ENCODE measurements around the gene CHPT1. TPM values are rescaled to one million over a fixed set of nuclear protein-coding genes. Genes with fewer than 3 reads are reported as not detected.

Gene CHPT1
- total RNA-seq, 2 experiments from 2014 or later = 13.3 to 16.2 TPM

- POLR2A ChIA-PET = no interaction called here
- H3K27ac Mint-ChIP-seq = no peak overlapping the region
- no peaks in the 10 kb centered on the region for H3K36me3 Mint-ChIP-seq
- H3K9me3 Mint-ChIP-seq = no peaks in the 10 kb centered on the region
- DNase-seq = no peak
- peaks cover 3% of the 10 kb centered on the region for H3K27me3 Mint-ChIP-seq
- H3K4me3 Mint-ChIP-seq = no peak overlapping the region
- H3K4me1 Mint-ChIP-seq = peaks cover 14% of the 10 kb centered on the region
- ATAC-seq (ENCODE audit: low read depth) = no peak
These were observed 3.1 kb upstream of the CHPT1 start for GRCh38 chr12:101694297-101694848.

DNA sequence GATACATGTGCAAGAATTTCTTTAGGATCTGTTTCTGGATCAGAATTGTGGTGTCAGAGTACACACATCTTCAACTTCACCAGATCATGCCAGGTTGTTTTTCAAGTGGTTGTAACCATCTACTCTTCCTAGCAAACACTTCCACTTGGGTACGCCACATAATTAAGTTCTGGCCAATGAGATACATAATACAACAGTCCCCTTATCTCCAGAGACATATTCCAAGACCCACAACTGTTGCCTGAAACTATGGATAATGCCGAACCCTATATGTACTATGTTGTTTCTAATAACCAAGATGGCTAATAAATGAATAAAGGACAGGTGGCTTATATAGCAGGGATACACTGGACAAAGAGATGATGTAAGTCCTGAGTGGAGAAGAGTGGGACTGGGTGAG is 2.5 kb upstream of the CHPT1 start:
- no peak for ATAC-seq (ENCODE audit: low read depth)
- H3K27me3 Mint-ChIP-seq = peaks cover 2% of the 10 kb centered on the region

DNA sequence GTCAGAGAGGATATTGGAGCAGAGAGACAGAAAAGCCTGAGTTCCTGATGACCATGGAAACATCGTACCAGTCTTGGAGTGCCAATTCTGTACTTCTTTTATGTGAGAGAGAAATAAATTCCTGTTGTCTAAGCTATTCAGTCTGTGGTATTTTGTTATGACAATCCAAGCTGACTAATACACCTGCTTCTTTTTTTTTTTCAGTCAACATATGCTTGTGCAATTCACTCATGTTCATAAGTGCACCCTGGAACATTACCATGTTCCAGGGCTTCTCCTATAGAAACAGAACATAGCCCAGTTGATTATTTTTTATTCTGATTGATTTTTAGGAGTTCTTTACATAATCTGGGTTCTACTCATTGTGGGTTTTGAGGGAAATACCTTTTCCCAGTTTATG is 1.7 kb upstream of the CHPT1 start:
- no peak overlapping the region for H3K4me3 Mint-ChIP-seq
- H3K36me3 Mint-ChIP-seq = no peaks in the 10 kb centered on the region
- peaks cover 21% of the 10 kb centered on the region for H3K4me1 Mint-ChIP-seq
- DNase-seq (no peak), ATAC-seq (ENCODE audit: low read depth) (no peak)
- no peak overlapping the region for H3K27ac Mint-ChIP-seq
- no peaks in the 10 kb centered on the region for H3K9me3 Mint-ChIP-seq
- POLR2A ChIA-PET = no interaction called here
- H3K27me3 Mint-ChIP-seq = peaks cover 2% of the 10 kb centered on the region

More for the DNA sequence above, 2.5 kb upstream of the CHPT1 start:
- Mint-ChIP-seq H3K4me3 (no peak overlapping the region), H3K27ac (no peak overlapping the region), H3K9me3 (no peaks in the 10 kb centered on the region), H3K36me3 (no peaks in the 10 kb centered on the region), H3K4me1 (peaks cover 17% of the 10 kb centered on the region)
- DNase-seq = no peak
- POLR2A ChIA-PET = no interaction called here

DNA sequence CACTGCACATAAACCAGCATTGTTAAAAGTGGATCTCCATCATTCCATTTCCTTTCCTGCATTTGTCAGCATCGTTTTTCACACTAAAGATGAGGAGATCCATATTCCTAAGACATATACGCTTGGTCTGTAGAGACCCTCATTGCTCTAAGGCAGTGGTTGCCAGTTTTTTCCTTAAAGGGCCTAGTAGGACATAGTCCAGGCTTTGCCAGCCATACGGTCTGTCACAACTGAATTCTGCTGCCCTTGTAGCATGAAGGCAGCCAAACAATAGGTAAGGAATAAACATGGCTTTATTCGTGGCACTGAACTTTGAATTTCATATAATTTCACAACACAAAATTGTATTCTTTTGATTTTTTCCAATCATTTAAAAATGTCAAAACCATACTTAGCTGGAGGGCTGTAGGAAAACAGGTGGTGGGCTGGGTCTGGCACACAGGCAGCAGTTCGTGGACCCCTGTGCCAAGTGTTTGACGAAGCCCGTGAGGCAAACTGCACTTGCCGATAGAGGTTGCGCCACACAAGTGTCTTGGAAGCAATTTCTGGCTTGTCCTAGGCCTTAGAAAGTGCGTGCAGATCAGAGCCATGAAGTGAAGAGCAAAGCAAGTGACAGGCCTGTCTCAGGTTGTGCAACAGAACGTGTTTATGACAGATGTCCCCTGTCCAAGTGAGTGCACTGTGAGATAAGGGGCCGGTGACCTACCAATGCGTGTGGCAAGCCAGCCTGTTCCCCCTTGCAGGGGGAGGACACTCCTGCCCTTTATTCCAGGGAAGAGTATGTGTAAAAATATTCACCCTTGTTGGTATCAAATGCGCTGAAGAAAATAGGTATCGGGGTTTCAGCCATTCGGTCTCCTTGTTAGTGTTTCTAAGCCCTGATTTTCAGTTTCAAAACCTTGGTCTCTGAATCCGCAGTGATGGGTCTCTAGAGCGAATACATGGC is 916 bp upstream of the CHPT1 start:
- ATAC-seq (ENCODE audit: low read depth) (no peak), DNase-seq (peak; percentile 38)
- H3K36me3 Mint-ChIP-seq = no peaks in the 10 kb centered on the region
- no peaks in the 10 kb centered on the region for H3K9me3 Mint-ChIP-seq
- peaks cover 21% of the 10 kb centered on the region for H3K4me1 Mint-ChIP-seq
- H3K27ac Mint-ChIP-seq = peak overlapping the region; percentile 82
- peak overlapping the region; percentile 89 for H3K4me3 Mint-ChIP-seq
- POLR2A ChIA-PET = no interaction called here
- H3K27me3 Mint-ChIP-seq = peaks cover 2% of the 10 kb centered on the region

- Mint-ChIP-seq H3K4me3 (peak overlapping the region; percentile 80), H3K27ac (peak overlapping the region; percentile 76), H3K4me1 (peaks cover 20% of the 10 kb centered on the region), H3K36me3 (no peaks in the 10 kb centered on the region), H3K27me3 (no peaks in the 10 kb centered on the region), H3K9me3 (no peaks in the 10 kb centered on the region)
- DNase-seq = no peak
- ATAC-seq (ENCODE audit: low read depth) = peak; percentile 43
- POLR2A ChIA-PET = no interaction called here
These were observed 725 bp downstream of the CHPT1 start for GRCh38 chr12:101697930-101698799.

- POLR2A ChIA-PET = no interaction called here
- no peaks in the 10 kb centered on the region for H3K36me3 Mint-ChIP-seq
- ATAC-seq (ENCODE audit: low read depth) (no peak), DNase-seq (no peak)
- no peaks in the 10 kb centered on the region for H3K9me3 Mint-ChIP-seq
- peak overlapping the region; percentile 76 for H3K27ac Mint-ChIP-seq
- H3K4me3 Mint-ChIP-seq = peak overlapping the region; percentile 80
- no peaks in the 10 kb centered on the region for H3K27me3 Mint-ChIP-seq
- peaks cover 20% of the 10 kb centered on the region for H3K4me1 Mint-ChIP-seq
These were observed 1.4 kb downstream of the CHPT1 start for GRCh38 chr12:101698800-101699347.

DNA sequence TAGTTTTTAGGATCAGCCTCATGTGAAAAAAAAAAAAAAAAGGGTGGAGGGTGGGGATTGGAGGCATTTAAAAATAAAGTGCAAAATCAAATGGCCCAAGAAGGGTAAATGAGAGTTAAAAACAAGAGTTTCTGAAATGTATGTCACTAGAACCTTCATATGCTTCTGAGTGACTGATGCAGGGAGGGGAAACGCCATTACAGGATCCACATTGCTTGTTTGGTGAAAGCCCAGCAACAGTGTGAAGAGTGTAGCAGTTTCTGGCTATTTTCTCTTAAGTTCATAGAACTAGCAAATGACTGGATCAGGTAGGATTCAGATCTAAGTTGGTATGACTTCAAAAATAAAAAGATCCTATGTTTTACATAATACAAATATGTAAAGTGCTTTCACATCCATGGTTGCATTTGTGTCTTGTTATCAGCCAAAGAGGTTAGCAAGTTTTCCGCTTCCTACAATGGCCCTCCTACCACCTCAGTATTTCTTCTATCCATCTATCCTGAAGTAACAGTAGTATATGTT is 2.9 kb downstream of the CHPT1 start:
- H3K4me3 Mint-ChIP-seq = no peak overlapping the region
- DNase-seq (no peak), ATAC-seq (ENCODE audit: low read depth) (no peak)
- no peak overlapping the region for H3K27ac Mint-ChIP-seq
- no peaks in the 10 kb centered on the region for H3K9me3 Mint-ChIP-seq
- H3K27me3 Mint-ChIP-seq = no peaks in the 10 kb centered on the region
- POLR2A ChIA-PET = no interaction called here
- H3K4me1 Mint-ChIP-seq = peaks cover 20% of the 10 kb centered on the region
- no peaks in the 10 kb centered on the region for H3K36me3 Mint-ChIP-seq

DNA sequence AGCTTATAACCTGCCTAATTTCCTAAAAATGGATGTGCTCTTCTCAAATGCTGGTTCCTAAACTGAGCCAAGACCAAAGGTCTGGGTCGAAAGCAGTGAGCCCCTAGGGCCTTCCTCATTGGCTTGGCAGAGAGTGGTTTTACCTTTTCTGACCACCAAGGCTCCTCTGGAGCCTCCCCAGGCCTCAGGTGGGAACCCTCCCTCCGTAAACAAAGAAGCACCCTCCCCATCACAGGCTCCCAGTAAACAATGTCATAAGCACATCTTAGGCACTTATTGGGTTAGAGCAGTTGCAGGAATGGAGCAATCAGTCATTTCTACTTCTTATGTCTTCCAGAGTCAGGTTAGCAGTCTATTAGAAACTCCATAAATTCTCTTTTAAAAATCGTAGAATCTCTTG is 6.0 kb downstream of the CHPT1 start:
- Mint-ChIP-seq H3K9me3 (no peaks in the 10 kb centered on the region), H3K4me3 (no peak overlapping the region), H3K27me3 (no peaks in the 10 kb centered on the region), H3K4me1 (peaks cover 10% of the 10 kb centered on the region), H3K36me3 (no peaks in the 10 kb centered on the region), H3K27ac (no peak overlapping the region)
- ATAC-seq (ENCODE audit: low read depth) = no peak
- POLR2A ChIA-PET = no interaction called here
- no peak for DNase-seq

DNA sequence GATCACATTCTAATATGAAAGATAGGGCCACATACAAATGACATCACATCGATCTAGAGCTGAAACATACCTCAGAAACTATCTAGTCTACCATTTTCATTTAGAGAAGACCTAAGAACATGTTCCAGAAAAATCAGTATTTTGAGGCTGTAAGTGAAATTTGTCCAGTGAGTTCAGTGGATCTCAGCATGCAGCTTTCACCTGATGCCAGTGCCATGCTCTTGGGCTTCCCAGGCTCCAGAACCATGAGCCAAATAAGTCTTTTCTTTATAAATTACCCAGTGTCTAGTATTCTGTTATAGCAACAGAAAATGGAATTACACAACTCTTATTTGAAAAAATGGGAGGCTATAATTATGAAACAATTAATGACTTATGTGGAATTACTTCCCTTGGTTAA is 9.0 kb downstream of the CHPT1 start:
- H3K9me3 Mint-ChIP-seq = no peaks in the 10 kb centered on the region
- H3K27ac Mint-ChIP-seq = no peak overlapping the region
- H3K36me3 Mint-ChIP-seq = no peaks in the 10 kb centered on the region

GRCh38 chr12:101707131-101707782 is 9.8 kb downstream of the CHPT1 start:
- DNase-seq (no peak), ATAC-seq (ENCODE audit: low read depth) (no peak)
- H3K4me3 Mint-ChIP-seq = no peak overlapping the region
- POLR2A ChIA-PET = no interaction called here
- no peaks in the 10 kb centered on the region for H3K36me3 Mint-ChIP-seq
- H3K4me1 Mint-ChIP-seq = peaks cover 13% of the 10 kb centered on the region
- no peaks in the 10 kb centered on the region for H3K27me3 Mint-ChIP-seq
- no peak overlapping the region for H3K27ac Mint-ChIP-seq
- no peaks in the 10 kb centered on the region for H3K9me3 Mint-ChIP-seq

More for the DNA sequence above, 9.0 kb downstream of the CHPT1 start:
- ATAC-seq (ENCODE audit: low read depth) (no peak), DNase-seq (no peak)
- Mint-ChIP-seq H3K4me3 (no peak overlapping the region), H3K27me3 (no peaks in the 10 kb centered on the region), H3K4me1 (peaks cover 13% of the 10 kb centered on the region)
- POLR2A ChIA-PET = no interaction called here

GRCh38 chr12:101710288-101710687 is 12.8 kb downstream of the CHPT1 start:
- Mint-ChIP-seq H3K27me3 (no peaks in the 10 kb centered on the region), H3K27ac (no peak overlapping the region), H3K36me3 (no peaks in the 10 kb centered on the region), H3K4me3 (no peak overlapping the region), H3K9me3 (no peaks in the 10 kb centered on the region), H3K4me1 (peaks cover 13% of the 10 kb centered on the region)
- no peak for DNase-seq
- ATAC-seq (ENCODE audit: low read depth) = no peak
- POLR2A ChIA-PET = no interaction called here

DNA sequence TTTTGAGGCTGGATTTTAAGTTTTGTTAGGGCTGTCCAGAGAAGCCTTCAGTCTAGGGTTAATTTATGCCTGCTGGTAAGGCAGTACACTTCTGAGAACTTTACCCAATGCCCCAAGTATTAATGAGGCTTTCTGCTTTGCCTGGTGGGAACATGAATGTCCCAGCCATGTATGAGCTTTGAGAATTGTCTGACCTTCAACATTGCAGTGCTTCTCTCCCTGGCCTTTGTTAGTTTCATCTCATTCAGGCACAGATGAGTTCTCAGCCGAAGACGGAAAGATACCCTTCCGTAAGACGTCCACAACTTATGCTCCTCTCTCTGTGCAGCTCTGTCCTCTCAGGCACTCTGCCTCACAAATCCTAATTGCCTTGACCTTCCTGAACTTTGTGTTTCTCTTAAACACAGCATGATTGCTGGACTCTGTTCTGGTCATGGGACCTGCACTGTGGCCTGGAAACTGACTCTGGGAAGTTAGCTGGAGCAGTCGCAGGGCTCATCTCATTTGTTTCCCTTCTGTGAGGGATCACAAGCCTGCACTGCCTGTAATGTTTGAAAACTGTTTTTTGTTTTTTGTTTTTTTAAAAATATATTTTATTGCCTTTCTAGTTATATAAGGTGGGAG is 15.7 kb downstream of the CHPT1 start:
- Mint-ChIP-seq H3K36me3 (peaks cover 2% of the 10 kb centered on the region), H3K27me3 (no peaks in the 10 kb centered on the region), H3K9me3 (no peaks in the 10 kb centered on the region), H3K4me1 (peaks cover 13% of the 10 kb centered on the region), H3K4me3 (no peak overlapping the region), H3K27ac (no peak overlapping the region)
- no peak for DNase-seq
- ATAC-seq (ENCODE audit: low read depth) = no peak
- POLR2A ChIA-PET = no interaction called here
